Activated naive CD8-positive, alpha-beta T cell treated with anti-CD3 and anti-CD28 coated beads, Interleukin-2, amount 50 U/mL, for 16 hours (primary cell): ENCODE measurements around the gene STX16.
A peak's percentile ranks its signal among the peaks of the same experiment; 100 is the strongest.

Source experiments
- DNase-seq: peaks from one replicate; pipeline ENCODE4 v3.0.0-alpha.2; 2020; ENCODE audit warnings: low read depth, low spot score

The STX16 gene

GRCh38 chr20:58650776-58651558, at the start of gene STX16:
Gene STX16, plus strand, starts transcription at chr20:58651283. Its CDS starts 724 bp downstream, at chr20:58652007.
- DNase-seq, result peak; percentile 75

GRCh38 chr20:58602124-58602523, 49.0 kb upstream of the STX16 start:
- no peak for DNase-seq

GRCh38 chr20:58603721-58604120, 47.4 kb upstream of the STX16 start:
- DNase-seq, result no peak

- no peak for DNase-seq
Measured at GRCh38 chr20:58604128-58604881, 46.8 kb upstream of the STX16 start.

- DNase-seq, result no peak
Measured at GRCh38 chr20:58605292-58606065, 45.6 kb upstream of the STX16 start.

GRCh38 chr20:58606184-58606583, 44.9 kb upstream of the STX16 start:
- no peak for DNase-seq

GRCh38 chr20:58608096-58608840, 42.8 kb upstream of the STX16 start:
- no peak for DNase-seq

- no peak for DNase-seq
Measured at GRCh38 chr20:58609026-58609425, 42.1 kb upstream of the STX16 start.

GRCh38 chr20:58610071-58610800, 40.8 kb upstream of the STX16 start:
- DNase-seq, result no peak

GRCh38 chr20:58610811-58611210, 40.3 kb upstream of the STX16 start:
- no peak for DNase-seq

GRCh38 chr20:58611236-58612030, 39.6 kb upstream of the STX16 start:
- DNase-seq, result no peak

- no peak for DNase-seq
Measured at GRCh38 chr20:58612121-58612691, 38.9 kb upstream of the STX16 start.

- no peak for DNase-seq
Measured at GRCh38 chr20:58613061-58613854, 37.8 kb upstream of the STX16 start.

- DNase-seq, result no peak
Measured at GRCh38 chr20:58614366-58614765, 36.7 kb upstream of the STX16 start.

GRCh38 chr20:58614984-58615760, 35.9 kb upstream of the STX16 start:
- DNase-seq, result no peak

GRCh38 chr20:58616411-58616810, 34.7 kb upstream of the STX16 start:
- no peak for DNase-seq

- DNase-seq, result no peak
Measured at GRCh38 chr20:58617158-58617557, 33.9 kb upstream of the STX16 start.
